SH-SY5Y (cell line): Measurements from ENCODE around the gene TMEM243.

ENCODE experiments used
- GATA2 ChIP-seq: IDR thresholded peaks from 2 replicates; pipeline ENCODE4 v1.6.1; 2011; ENCODE audit warnings: mild to moderate bottlenecking, low read depth, low read length
- GATA3 ChIP-seq: IDR thresholded peaks from 2 replicates; pipeline ENCODE4 v1.6.1; 2011; ENCODE audit warnings: low read depth, mild to moderate bottlenecking, low read length, moderate library complexity

Gene TMEM243, protein sequence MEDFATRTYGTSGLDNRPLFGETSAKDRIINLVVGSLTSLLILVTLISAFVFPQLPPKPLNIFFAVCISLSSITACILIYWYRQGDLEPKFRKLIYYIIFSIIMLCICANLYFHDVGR

GRCh38 chr7:87219545-87220025 is at the start of gene TMEM243:
TSS of gene TMEM243 (minus strand) at chr7:87219732. CDS start at chr7:87219503, 229 bp downstream.
- TF ChIP-seq GATA3 (no peak), GATA2 (no peak)

DNA sequence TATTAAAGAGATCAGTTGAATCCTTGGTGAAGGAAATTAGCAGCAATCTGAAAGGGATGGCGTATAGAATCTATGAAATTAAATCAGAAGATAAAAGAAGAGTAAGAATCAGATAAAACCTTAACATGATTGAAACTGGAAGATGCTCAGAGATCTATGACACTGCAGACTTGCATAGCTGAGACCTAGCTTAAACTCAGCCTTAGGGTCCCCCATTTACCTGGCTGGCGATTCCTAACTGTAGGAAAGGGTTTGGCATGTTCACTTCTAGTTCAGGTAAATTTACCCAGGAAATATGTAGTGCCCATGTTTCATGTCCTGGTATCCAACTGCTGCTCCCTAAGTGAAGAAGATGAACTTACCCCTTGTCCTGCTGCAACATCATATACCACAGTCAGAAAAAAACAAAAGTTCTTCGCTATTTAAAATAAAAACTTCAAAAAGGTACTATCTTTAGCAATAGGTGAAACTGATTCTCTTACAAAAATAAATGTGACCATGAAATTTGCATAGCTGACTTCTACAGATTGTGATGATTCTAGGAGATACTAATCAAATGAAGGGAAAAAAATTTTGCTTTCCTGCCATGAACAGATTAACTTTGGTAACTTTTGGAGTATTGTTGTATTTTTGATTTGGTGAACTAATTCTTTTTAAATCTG is 47.8 kb upstream of the TMEM243 start:
- TF ChIP-seq GATA3 = no peak
- TF ChIP-seq GATA2 = no peak

DNA sequence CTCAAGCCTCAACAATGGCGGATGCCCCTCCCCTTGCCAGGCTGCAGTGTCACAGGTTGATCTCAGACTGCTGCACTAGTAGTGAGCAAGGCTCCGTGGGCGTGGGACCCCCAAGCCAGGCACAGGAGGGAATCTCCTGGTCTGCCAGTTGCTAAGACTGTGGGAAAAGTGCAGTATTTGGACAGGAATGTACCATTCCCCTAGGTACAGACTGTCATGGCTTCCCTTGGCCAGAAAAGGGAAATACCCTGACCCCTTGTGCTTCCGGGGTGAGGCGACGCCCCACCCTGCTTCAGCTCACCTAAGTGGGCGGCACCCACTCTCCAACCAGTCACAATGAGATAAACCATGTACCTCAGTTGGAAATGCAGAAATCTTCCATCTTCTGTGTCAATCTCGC is 44.0 kb upstream of the TMEM243 start:
- TF ChIP-seq GATA3 (no peak), GATA2 (no peak)

- TF ChIP-seq GATA2 (no peak), GATA3 (no peak)
Measured at GRCh38 chr7:87253589-87254087, 34.1 kb upstream of the TMEM243 start.

DNA sequence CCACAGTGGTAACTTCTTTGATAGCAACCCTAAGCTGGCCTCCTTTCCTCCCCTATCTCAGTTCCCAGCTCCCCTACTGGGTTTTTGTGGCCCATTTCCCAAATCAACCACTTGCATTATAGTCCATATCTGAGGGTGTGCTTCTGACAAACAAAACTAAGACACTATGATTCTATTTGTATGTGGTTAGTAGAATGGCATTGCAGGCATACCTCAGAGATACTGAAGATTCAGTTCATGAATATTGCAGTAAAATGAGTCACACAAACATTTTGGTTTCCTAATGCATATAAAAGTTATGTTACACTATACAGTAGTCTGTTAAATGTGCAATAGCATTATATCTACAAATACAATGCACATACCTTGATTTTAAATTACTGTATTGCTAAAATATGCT is 15.4 kb upstream of the TMEM243 start:
- TF ChIP-seq GATA3 = no peak
- TF ChIP-seq GATA2 = no peak

GRCh38 chr7:87231711-87232110 is 12.2 kb upstream of the TMEM243 start:
- TF ChIP-seq GATA2 = no peak
- TF ChIP-seq GATA3 = no peak

DNA sequence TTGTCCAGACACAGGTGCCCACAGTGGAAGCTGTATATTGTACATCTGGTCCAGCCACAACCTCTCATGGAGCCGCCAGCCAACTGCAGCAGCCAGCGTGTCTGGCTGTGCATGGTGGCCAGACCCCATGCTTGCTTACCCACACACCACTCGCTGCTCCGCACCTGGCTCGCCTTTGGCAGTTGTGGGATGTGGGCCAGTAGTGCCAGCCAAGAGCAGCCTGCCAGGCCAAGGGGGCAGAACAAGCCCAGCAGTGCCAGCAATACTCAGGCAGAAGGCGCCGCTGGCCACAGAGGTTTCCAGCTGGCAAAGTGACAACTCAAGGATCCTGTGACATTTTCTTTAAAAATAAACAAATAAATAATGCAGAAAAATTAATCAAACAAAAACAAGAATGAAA is 11.7 kb upstream of the TMEM243 start:
- TF ChIP-seq GATA2 (no peak), GATA3 (no peak)

DNA sequence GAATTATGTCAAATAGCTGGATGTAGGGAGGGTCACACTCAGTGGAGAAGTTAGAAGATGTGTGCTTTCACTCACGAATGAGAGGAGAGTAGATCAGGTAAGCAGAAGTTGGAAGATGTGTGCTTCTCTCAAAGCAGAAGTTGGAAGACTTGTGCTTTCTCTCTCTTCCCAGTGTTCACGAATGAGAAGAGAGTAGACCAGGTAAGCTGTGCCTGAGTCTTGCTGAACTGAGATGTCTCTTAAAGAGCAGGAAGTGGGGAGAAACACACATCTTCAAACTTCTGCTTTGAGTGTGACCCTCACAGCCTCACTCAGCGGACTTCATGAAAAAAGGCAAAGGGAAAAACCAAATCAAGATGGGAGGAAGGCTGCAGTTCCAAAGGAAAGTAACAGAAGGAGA is 7.0 kb upstream of the TMEM243 start:
- TF ChIP-seq GATA2 (no peak), GATA3 (no peak)

- TF ChIP-seq GATA2 (no peak), GATA3 (no peak)
Measured at GRCh38 chr7:87225696-87226095, 6.2 kb upstream of the TMEM243 start.

GRCh38 chr7:87223666-87224065 is 4.1 kb upstream of the TMEM243 start:
- TF ChIP-seq GATA3 = no peak
- no peak for TF ChIP-seq GATA2

DNA sequence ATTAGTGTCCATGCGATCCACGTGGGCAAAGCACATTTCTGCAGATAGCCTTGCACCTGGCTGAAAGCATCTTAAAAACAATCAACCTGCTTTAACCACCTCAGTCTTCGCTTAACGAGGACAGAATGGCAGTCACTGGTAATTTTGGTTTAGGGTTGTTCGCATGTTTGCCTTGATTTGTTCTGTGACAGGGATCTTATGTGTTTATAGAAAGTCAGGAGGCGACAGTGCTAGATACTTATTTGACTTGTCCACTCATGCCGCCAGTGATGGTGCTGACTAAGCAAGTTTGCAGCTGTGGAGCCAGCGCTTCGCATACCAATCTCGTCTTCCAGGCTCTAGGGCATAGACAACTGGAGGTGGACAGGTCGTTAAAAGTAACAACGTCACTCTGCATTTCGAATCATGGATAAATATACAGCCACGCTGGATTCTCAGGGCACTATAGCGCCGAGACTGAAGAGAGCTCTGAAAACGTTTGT is 1.2 kb upstream of the TMEM243 start:
- TF ChIP-seq GATA3 (no peak), GATA2 (no peak)

- TF ChIP-seq GATA2 = no peak
- no peak for TF ChIP-seq GATA3
Measured at GRCh38 chr7:87220026-87220733, 648 bp upstream of the TMEM243 start.

DNA sequence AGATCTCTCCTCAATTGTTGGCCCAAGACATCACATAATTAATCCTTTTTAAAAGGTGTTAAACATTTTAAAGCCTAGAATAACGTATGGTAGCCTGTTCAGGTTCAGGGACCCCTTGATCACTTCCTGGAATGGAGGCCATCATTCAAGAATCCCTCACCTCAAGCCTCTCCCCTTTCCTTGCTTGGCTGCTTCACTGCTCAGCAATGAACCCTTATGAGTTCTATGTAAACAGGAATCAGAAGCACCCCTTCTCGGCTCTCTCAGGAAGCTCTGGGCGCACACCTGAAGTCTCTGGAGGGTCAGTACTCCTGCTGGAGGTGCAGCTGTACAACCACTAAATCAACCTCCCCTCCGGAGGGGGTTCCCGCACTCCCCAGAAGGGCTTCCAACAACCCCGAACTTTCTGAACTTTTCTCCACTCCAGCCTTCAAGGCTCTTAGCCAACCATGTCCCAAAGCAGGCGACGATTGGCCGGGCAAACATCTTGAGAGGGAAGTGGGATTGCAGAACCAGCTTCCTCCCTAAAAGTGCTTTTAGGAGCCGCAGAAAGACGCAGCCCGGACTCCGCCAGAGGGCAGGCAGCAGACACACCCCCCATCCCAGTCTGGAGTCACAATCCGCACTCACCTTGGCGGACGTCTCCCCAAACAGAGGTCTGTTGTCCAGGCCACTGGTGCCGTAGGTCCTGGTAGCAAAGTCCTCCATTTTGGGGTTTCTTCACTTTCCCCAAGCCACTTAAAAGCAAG is 562 bp downstream of the TMEM243 start:
- TF ChIP-seq GATA2 (no peak), GATA3 (no peak)

GRCh38 chr7:87217983-87218653 is 1.4 kb downstream of the TMEM243 start:
- no peak for TF ChIP-seq GATA2
- no peak for TF ChIP-seq GATA3
